Left colon (tissue), 2 donors: ENCODE data around the gene EBF3. TPM values are rescaled to one million over a fixed set of nuclear protein-coding genes. Genes with fewer than 3 reads are reported as not detected.

ENCODE experiments used
- ATAC-seq: fragments of 200-7000 bp; cut with Tn5 transposase; one replicate; pipeline ENCODE4 v1.9.1; 2020; ENCODE audit warnings: mild to moderate bottlenecking, moderate library complexity
- DNase-seq, 2 donors: peaks; one replicate each; pipeline ENCODE4 v3.0.0-alpha.2; 2020
- intact Hi-C, 2 donors: fragments of 100-400 bp; cut with DNase I in 1 of 2; cut with micrococcal nuclease in 1 of 2; formaldehyde crosslinking; loops; one replicate each; pipeline versions ENCODE4 v1.11.2 to v1.14.0; 2022; cut with DNase I, micrococcal nuclease
- microRNA-seq, 2 donors: library from miRNA; unstranded; fragments of <30 nt; microRNA quantifications; one replicate each; pipeline versions ENCODE4 v1.1.0 to v1.2.0, GENCODE V29; 2020
- total RNA-seq, 2 donors: library from RNA; stranded (reverse); fragmentation: NEBNext Ultra II Directional; extraction: Animal tissue kit (Norgen Biotek cat#: 25700); gene quantifications; one replicate each; pipeline ENCODE4 v1.2.1, GENCODE V29; 2021
- donor health status: DM: no; HTN: no; CAD: no.
- donor health status: DM: yes; HTN: yes; CAD: no.

Gene EBF3
- total RNA-seq, 2 donors from 2014 or later, result 0.40 to 0.78 TPM

- intact Hi-C loops, result no loop called here
- DNase-seq, result no peak
- no peak for ATAC-seq
These were observed 155.7 kb downstream of the EBF3 start for GRCh38 chr10:129808092-129808983.

GRCh38 chr10:129807211-129807610, 156.9 kb downstream of the EBF3 start:
- no peak for ATAC-seq
- intact Hi-C loops, result no loop called here

GRCh38 chr10:129800796-129801340, 163.2 kb downstream of the EBF3 start:
- ATAC-seq (no peak), DNase-seq (no peak)
- intact Hi-C loops, result no loop called here

More at GRCh38 chr10:129807211-129807610, 156.9 kb downstream of the EBF3 start:
- no peak for DNase-seq

DNA sequence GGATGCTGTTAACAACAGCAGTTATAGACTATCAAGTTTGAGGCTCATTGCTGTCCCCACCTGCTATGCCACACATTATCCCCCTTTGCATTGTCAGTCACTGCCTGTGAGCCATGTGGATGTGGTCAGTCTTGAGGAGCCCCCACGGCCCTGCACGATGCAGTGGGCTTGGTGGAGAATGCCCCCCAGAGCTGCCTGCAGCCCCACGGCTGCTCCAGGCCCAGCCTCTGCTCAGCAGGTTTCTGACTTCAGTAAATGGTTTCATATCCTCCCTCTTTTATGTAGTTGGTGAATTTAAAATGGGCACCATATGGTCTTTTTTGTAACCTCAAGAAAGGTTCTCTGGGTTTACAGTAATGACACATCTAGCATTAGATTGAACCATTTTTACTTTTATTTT, 164.1 kb downstream of the EBF3 start:
- intact Hi-C loops, result no loop called here
- ATAC-seq (no peak), DNase-seq (no peak)

GRCh38 chr10:129796710-129797420, 167.2 kb downstream of the EBF3 start:
- no peak for DNase-seq
- intact Hi-C loops, result no loop called here
- no peak for ATAC-seq

DNA sequence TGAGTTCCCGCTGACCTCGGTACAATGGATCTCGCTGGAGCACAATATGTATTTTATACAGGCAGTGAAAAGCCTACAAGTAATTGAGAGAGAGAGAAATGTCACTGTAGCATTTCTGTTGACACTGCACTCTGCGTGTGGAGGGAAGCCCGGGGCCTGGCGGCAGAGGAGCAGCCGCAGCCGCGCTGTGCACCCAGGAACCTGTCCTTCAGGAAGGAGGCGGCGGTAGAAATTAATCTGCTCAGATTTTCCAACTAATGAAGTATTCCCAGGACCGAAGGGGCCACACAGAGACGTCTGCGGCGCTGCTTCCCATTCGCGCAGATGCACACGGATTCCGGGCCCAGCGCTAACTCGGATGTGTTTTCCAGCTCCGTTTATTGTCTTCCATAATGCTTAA, 170.1 kb downstream of the EBF3 start:
- intact Hi-C loops, result no loop called here
- no peak for ATAC-seq

DNA sequence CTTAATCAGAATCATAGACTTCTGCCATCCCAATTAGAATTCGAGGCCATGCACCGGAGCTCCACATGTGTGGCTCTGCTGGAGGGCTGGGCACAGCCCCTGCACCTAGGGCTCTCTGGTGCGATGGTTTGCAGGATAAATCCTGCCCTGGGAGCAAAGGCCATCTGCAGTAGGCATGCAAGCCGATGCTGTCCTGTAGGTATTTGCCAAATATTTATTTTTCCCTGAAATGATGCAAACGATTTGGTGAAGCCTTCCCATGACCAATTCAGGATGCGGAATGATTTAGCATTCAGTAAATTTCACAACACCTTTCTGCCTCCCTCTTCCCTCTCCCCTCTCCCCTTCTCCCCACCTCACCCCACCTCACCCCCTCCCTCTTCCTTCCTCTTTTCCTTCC, 170.6 kb downstream of the EBF3 start:
- DNase-seq, result no peak
- no peak for ATAC-seq

More for the DNA sequence above, 170.1 kb downstream of the EBF3 start:
- no peak for DNase-seq

DNA sequence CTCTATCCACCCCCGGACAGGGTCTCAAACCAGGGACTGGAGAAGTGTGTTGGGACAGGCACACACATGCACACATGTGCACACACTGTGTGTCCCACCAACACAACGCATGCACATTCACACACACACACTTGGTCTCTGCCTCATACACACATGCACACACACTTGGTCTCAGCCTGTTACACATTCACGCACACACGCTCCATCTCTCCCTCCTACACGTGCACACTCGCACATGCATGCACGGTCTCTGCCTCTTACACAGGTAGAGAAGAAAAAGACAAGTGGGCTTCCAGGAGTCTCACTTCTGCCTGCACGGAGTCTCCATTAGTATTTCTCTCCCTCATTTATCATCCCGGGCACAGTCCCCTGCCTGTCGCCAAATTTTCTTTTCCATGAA, 171.2 kb downstream of the EBF3 start:
- intact Hi-C loops, result no loop called here
- ATAC-seq (no peak), DNase-seq (no peak)

More for the DNA sequence above, 170.6 kb downstream of the EBF3 start:
- intact Hi-C loops, result no loop called here

DNA sequence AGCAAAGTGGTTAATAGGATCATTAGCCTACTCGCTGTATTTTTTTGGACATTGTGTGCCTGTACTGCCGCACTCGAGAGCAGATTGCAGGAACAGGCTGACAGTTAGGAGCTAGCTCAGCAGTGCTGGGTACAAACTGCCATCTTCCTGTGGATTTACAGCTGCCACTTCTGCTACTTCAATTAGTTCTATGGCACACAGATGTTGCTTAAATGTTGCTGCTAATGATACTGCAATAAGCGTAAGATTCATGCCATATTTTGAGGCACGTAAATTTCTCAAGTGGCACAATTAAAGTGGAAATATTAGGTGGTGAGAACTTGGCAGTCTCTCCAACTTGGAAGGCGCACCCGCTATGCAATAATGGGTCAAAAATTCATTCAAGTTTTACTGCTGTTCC, 171.9 kb downstream of the EBF3 start:
- DNase-seq, result no peak
- no peak for ATAC-seq
- intact Hi-C loops, result no loop called here

DNA sequence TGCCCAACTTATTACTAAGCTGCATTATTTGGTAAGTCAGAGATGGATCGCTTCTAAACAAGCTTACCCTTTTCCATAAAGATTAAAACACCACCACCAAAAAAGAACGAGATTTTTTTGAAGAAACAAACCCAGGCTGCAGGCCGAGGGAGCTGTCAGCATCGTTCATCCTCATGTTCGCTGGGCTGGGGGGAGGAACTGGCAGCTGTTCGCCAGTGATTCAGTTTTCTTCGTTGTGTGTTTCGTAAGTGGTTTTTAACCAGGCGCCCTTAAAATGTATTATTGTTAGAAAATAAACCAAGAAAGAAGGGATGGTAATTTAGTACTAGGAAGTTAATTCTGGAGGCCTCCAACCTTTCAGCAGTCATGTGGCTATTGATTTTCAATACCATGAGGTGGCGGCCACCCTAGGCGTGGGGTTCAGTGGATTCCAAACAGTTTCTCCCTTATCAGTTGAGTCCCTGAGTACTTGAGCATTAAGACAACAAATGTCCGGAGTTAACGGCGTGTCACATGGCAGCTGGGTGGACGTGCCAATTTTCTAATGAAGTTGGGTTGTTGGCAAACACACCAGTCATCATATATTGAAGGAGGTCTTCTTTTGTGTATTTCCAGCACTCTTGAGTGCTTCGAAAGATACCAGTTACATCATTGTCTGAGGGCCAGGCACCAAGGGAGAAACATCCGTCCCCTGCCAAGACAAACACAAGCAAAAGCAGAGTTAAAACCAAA, 173.2 kb downstream of the EBF3 start:
- intact Hi-C loops, result no loop called here
- ATAC-seq (no peak), DNase-seq (no peak)

GRCh38 chr10:129788215-129788614, 175.9 kb downstream of the EBF3 start:
- intact Hi-C loops, result no loop called here
- ATAC-seq (no peak), DNase-seq (no peak)

DNA sequence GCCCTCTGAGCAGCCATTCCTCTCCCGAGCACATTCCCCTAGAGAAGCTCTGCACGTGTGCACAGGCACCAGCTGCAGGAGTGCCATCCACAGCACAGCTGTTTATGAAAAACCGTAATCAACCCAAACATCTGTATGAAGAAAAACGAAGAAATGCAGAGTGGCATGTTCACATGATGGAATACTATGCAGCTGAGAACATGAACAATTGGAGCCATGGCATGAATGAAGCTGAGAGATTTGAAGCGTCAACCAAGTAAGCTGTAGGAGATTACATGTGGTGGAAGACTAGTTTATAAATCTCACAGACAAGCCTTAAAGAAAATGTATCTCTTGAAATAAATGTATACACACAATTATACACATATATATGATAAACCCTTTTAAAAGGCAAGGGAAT, 176.5 kb downstream of the EBF3 start:
- intact Hi-C loops, result no loop called here
- ATAC-seq, result no peak
- no peak for DNase-seq

- DNase-seq, result no peak
- ATAC-seq, result no peak
- intact Hi-C loops, result no loop called here
These were observed 177.9 kb downstream of the EBF3 start for GRCh38 chr10:129786216-129786615.

DNA sequence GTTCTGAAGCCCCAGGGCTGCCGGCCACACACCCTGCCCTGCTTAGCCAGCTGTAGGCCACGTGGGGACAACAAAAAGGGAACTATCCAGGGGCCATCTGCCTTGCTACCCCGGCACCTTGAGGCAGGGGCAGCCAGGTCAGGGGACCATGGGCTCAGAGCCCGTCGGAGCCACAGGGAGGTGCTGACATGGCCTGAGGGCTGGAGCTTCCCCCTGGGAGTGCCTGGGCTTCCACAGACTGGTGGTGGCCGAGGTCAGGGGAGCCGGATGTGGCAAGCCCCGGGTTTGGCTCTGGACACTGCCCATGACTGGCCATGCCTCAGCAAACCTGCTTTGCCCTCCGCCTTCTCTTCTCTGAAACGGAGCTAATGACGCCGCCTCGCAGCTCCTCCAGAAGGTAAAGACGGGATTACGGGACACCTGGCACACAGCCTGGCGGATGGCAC, 178.5 kb downstream of the EBF3 start:
- intact Hi-C loops, result no loop called here
- DNase-seq, result no peak
- no peak for ATAC-seq

Small RNA genes lying within 50 kb of the gene (microRNA-seq; reads per million reads assigned to microRNA genes)
- 0 reads per million in 2 donors for gene MIR4297

Other genes with a start within 250 kb of the EBF3 start
- 1 to 10 TPM; 3.4 to 6.9 TPM for gene C10orf143, start 146.6 kb upstream of the EBF3 start, total RNA-seq
- 10 to 100 TPM; 51.1 to 54.6 TPM for gene GLRX3, start 172.1 kb upstream of the EBF3 start, total RNA-seq